Activated CD8-positive, alpha-beta memory T cell treated with anti-CD3 and anti-CD28 coated beads, Interleukin-2, amount 50 U/mL, for 1 hour (primary cell): ENCODE data around the gene RNF11.

Source experiments
- DNase-seq: peaks from one replicate; pipeline ENCODE4 v3.0.0-alpha.2; 2020; ENCODE audit errors: extremely low read depth

RNF11 gene

GRCh38 chr1:51313961-51314777 lies 78.1 kb downstream of the RNF11 start:
- no peak for DNase-seq

- no peak for DNase-seq
Observed at GRCh38 chr1:51314974-51315373, 78.9 kb downstream of the RNF11 start.

GRCh38 chr1:51316113-51316845 lies 80.2 kb downstream of the RNF11 start:
- DNase-seq, result no peak

- DNase-seq, result no peak
Observed at GRCh38 chr1:51316846-51317120, 80.7 kb downstream of the RNF11 start.

- no peak for DNase-seq
Observed at GRCh38 chr1:51317798-51318197, 81.7 kb downstream of the RNF11 start.

- DNase-seq, result no peak
Observed at GRCh38 chr1:51320967-51321923, 85.2 kb downstream of the RNF11 start.

GRCh38 chr1:51321924-51322280 lies 85.8 kb downstream of the RNF11 start:
- DNase-seq, result no peak

- DNase-seq, result no peak
Observed at GRCh38 chr1:51322417-51323101, 86.5 kb downstream of the RNF11 start.
